Ammon's horn (tissue), 1 donor: ENCODE results near the gene HOXD8.

Experiments
- DNase-seq: peaks from one replicate; pipeline ENCODE4 v3.0.0-alpha.2; 2016; ENCODE audit warnings: low spot score

Gene HOXD8

DNA sequence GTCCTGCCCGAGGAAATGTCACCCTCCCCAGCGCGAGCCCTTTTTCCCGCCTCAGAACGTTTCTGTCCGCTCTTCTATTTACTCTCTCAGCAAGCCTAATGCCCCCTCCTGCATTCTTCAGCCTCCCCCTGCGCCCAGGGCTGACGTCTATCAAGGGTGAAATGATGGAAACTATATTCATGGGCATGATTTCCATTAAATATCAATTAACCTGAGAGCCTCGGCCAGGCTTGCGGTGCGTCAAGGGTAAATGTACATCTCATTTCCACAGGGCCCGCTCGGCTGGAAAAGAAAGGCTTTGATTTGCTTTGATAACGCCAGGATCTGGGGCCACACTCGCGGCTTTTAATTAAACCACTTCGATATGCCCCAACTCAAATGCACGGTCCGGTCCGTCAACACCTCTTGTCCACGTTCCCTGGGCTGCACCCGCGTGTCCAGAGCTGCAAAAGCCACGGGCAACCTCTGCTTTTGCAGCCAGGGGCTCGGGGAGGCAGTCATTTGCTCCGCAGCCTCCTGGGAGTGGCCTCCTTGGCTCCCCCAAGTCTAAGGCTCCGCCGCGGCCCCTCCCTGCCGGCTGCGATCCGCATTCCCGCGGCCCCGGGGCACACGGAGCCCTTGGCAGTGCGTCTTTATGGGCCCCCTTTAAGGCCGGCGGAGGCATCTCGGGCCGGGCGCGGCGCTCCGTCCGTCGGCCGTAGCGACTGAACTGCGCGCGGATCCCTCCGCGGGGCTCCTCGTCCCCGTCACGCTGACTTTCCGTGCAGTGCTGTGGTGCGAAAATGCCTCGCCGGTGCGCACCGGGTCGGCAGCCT, at the start of gene HOXD8:
Gene HOXD8, plus strand, starts transcription at position 724 of the 815 bp plus-strand sequence. CDS start 662 bp downstream, outside the sequence.
- DNase-seq = no peak

GRCh38 chr2:176079831-176080539, 49.5 kb upstream of the HOXD8 start:
- DNase-seq = no peak

GRCh38 chr2:176080540-176081375, 48.7 kb upstream of the HOXD8 start:
- no peak for DNase-seq

DNA sequence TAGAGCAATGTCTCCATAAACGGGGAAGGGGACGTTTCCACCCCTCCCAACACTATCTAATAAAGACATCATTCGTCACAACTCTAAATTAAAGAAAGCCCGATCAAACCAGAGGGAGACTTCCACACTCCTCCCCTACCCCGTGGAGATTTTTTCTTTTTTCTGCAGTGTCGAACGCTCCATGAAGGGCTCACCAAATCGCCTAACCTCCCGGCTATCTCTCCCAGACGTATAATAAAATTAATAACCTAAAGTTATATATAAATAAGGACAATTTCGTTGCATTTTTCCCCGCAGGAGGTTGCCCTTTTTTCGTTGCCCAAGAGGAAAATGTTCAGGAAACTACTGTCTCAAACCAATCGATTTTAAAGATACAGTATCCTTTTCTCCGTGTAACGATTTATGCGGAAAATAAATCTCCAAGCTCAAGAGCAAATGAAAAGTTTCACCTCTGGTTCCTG, 48.1 kb upstream of the HOXD8 start:
- no peak for DNase-seq

- no peak for DNase-seq
Measured at GRCh38 chr2:176081837-176082524, 47.5 kb upstream of the HOXD8 start.

- DNase-seq = no peak
Measured at GRCh38 chr2:176082525-176082823, 47.0 kb upstream of the HOXD8 start.

GRCh38 chr2:176082824-176083751, 46.4 kb upstream of the HOXD8 start:
- no peak for DNase-seq

DNA sequence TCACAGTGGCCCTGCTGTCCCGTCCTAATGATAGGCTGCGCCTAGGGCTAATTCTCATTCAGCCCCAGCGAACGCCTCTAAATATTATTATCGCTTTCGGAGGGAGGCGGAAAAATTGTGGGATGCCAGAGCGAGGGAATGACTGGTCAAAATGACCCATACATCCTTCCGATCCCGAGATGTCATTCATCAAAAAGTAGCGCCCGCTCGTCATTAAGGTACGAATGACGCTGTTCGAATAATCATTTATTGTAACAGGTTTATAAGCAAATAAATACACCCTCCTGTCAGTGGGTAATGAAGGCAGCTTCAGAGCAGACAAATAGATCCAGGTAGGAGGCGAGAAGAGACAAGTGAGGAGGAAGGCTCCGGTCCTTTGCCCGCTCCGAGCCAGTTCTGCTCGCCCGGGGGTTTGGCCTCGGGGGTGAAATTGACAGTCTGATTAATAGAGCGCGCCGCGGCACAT, 45.7 kb upstream of the HOXD8 start, which contains the start of gene EVX2:
Gene EVX2, minus strand, starts transcription at position 167 of the 466 bp plus-strand sequence. CDS start 186 bp downstream, outside the sequence.
- no peak for DNase-seq

- no peak for DNase-seq
Measured at GRCh38 chr2:176084611-176085119, 44.8 kb upstream of the HOXD8 start.

DNA sequence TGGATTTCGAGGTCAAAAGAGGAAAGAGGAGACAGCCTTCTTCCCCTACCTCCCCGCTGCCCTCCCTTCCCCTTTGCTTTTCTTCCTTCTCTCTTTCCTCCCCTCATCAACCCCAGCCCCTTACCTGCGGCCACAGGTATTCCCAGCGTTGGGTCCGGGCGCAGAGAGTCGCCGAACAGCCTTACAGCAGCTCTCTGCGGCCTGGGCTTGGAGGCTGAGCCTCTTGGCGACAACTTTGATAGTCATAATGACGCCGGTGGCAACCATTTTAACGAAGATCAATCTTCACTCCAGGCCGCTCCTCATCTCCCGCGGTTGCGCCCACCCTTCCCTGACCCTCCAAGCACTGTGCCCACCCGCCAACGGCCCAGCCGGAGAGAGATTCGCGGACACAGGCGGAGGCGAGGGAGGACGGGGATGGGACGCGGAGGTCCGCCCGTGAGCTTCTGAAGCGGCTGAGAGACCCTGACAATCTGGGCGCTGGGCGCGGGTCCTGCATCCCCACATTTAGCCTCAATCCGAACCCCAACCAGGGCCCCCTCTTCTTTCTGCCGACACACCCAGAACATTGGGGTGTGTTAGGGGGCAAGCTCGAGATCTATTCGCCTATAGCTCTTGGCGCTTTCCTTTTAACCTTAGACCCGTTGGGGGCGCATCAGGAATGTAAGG, 44.3 kb upstream of the HOXD8 start:
- no peak for DNase-seq

DNA sequence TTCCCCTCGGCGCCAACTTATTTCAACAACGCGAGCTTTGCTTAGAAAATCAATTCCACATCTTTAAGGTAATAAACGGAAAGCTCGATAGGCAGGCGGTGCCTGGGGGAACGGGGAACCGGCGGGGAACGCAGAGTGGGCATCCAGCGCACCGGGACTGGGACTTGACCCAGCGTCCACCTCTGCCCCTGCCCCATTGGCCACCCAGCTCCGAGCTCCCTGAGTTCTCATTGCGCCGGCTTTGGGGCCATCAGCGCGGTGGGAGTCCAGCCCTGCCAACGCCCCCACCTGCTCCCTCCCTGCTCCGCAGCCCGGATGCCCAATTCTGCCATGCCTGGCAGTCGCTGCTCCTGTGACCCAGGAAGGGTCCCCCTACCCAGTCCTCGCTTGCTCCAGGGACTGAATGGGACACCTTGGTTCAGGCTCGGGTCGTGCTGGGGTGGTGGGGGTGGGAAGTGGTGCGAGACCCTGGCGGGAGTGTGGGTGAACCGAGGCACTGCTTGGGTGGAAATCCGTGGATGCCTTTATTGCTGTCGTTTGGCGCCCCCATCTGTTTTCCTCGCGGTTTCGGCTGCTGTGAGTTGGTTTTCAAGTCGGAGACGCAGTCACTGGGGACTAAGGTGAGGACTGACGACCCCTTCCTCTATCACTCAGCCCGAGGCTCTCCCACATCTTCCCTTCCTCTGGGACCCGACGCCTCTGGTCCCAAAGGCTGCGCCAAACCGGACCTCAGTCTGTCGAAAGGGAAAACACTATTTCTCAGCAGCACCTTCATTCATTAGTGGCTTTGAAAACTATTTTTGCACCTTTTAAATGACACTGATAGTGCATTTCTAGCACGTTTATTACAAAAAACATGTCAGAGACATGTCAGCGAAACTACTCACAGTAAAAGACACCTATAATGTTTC, 43.4 kb upstream of the HOXD8 start:
- DNase-seq = peak; percentile 65

DNA sequence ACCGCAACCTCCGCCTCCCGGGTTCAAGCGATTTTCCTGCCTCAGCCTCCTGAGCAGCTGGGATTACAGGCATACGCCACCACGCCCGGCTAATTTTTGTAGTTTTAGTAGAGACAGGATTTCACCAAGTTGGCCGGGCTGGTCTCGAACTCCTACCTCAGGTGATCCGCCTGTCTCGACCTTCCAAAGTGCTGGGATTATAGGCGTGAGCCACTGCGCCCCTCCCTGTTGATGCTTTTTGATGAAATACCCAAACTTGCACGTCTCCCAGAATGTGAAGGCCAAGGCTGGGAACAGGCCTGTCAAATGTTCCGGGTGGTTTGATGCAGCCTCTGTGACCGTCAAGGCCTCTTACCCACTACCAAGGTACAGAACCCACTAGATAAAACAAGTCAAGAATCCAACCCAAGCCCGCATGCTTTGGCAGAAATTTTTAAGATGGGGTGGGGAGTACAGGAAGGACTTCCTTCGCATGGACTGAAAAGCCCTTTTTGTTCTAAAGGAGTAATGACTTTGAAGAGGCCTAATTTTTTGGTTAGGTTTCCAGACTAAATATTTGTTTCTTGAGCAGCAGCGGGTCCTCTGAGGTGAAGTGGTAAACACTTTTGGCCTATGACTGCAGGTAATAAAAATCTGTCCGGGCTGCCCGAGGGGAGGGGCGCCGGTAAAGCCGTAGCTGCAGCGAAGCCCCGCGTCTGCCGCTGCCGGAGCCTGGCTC, 42.0 kb upstream of the HOXD8 start:
- DNase-seq = no peak

DNA sequence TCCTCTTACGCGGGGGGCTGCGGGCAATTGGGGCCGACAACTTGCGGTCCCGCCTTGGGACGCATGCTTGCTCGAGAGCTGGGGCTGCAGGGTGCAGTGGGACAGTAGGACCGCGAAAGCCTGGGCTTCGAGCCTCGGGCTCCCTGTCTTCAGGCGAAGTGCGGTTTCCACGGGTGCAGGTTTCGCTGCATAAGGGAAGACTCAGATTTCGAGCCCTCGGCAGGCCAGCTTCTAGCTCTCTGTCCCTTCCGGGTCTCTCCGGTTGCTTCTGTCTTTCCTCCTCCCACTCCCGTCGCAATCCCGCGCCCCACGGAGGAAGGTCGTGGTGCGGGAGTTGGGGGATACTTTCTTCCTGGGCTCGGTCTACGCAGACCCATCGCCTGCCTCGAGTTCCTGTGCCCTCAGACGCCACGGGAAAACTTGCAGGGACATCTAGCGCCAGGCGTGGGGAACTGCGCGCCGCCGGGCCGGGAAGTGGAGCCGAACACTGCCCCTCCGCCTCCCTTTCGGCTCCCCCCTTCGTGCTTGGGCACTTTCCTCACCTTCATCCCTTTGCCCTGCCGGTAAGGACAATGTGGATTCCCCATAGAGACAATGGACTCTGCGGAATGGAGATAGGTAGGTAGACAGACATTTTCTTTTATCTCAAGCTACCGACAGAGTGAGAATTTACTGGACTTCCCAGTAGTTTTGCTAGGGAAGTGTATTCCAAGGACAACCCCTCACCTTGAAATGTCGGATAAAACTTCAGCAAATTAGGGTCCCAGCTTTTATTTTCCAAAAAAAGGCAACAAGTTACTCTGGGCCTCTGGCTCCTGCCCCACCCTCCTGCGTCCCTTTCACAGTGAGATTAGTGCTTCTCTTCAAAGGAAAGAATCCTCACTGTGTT, 41.2 kb upstream of the HOXD8 start:
- peak; percentile 55 for DNase-seq

DNA sequence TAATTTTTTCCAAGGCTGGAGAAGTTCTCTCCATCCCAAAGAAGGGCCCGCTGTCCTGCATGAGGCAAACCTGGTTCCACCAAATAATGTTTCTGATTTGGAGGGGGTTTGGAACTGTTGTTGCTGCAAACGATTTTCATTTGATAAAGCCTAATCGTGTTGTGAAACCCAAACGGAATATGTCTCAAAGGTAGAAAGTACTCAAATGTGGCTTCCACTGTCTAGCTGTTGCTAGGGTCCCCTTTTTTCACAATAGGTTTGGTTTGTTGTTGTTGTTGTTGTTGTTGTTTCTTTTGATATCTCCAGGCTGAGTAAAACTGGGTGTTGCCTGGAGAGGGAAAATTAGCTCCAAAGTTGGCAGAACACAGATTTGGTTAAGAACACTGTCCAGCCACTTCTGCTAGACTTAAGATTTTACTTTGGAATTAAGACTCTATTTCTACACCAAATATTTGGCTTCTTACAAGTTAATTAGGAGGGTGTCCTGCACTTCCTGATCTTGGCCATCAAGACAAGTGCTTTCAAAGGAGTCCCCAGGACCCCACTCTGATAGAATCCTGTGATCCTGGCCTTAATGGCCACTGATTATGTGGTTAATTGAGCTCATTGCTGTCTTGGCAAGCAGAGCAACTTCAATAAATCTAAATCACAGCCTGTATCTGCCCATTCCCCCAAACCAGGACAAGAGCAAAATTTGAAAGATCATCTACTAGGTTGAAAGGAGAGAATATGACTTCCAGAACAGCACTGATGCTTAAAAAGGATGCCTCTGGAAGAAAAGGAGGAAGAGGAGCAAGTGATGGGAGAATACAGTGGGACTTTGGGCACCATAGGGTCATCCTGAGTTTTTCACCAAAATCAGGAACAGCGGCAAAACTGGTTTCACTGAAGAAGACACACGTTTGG, 40.3 kb upstream of the HOXD8 start:
- DNase-seq = no peak

- DNase-seq = no peak
Measured at GRCh38 chr2:176089843-176090395, 39.6 kb upstream of the HOXD8 start.

DNA sequence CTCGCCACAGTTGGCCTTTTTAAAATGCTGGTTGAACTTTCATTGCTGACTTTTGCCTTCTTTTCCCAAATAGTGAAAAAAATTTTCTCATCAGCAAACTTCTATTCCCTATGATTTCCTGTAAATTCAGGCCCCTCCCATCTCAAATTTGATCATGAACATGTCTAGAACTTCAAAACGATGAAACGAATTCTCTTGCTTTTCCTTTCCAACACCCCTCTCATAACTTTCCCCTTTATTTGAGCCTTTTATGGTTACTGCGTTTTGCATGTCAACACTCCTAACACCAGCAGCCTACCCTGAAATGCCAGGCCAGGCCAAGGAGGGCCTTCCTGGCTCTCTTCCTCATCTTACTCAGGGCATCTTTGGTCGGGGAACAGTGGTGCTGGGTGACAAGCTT, 38.6 kb upstream of the HOXD8 start:
- DNase-seq = no peak
